ENCODE results near the gene NFIX. TPM values are rescaled to one million over a fixed set of nuclear protein-coding genes. Genes with fewer than 3 reads are reported as not detected.
A peak's percentile ranks its signal among the peaks of the same experiment; 100 is the strongest.

Gene NFIX
- total RNA-seq, 1 donor, result 1.9 TPM

- peaks cover 52% of the 10 kb centered on the region for H3K4me1 ChIP-seq (ENCODE audit: insufficient read depth, low read length)
- H3K4me3 ChIP-seq (ENCODE audit: low read length), result peak overlapping the region; percentile 62
- H3K27me3 ChIP-seq (ENCODE audit: insufficient read depth, low read length), result no peaks in the 10 kb centered on the region
- no peaks in the 10 kb centered on the region for H3K9me3 ChIP-seq (ENCODE audit: low read depth, low read length)
Measured at GRCh38 chr19:13117176-13117771, 122.0 kb downstream of the NFIX start.

DNA sequence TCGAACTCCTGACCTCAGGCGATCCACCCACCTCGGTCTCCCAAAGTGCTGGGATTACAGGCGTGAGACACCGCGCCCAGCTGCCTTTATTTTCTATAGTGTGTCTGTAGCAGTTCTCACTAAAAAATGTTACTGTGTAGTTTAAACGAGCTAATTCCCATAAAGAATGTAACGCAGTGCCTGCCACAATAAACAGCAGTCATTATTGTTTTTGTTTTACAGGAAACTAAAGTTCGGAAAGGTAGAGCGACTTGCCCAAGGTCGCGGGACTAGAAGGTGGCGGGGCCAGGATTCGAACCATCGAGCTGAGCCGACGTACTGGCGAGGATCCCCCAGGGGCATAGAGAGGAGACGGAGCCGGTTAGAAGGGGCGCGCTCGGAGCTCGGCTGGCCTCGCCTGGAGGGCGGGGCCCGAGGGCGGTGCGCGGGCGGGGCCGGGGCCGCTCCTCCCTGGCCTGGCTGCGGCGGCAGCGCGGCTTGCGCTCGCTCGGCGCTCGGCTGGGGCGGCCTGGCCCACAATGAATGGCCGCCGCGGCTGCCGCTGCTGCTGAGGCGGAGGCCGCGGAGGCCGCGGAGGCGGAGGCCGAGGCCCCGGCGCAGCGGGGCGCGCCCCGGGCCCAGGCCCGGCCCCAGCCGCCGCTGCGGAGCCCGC lies 122.6 kb downstream of the NFIX start, which contains the start of gene NACC1:
NACC1 (plus strand) TSS at position 493 of the 652 bp plus-strand sequence. CDS start 16,944 bp downstream, outside the sequence.
- Histone ChIP-seq H3K4me3 (ENCODE audit: low read length) (peak within 1 kb of the TSS; percentile 68), H3K27me3 (ENCODE audit: insufficient read depth, low read length) (no peaks in the 10 kb centered on the region), H3K9me3 (ENCODE audit: low read depth, low read length) (no peaks in the 10 kb centered on the region), H3K4me1 (ENCODE audit: insufficient read depth, low read length) (peaks cover 52% of the 10 kb centered on the region)

DNA sequence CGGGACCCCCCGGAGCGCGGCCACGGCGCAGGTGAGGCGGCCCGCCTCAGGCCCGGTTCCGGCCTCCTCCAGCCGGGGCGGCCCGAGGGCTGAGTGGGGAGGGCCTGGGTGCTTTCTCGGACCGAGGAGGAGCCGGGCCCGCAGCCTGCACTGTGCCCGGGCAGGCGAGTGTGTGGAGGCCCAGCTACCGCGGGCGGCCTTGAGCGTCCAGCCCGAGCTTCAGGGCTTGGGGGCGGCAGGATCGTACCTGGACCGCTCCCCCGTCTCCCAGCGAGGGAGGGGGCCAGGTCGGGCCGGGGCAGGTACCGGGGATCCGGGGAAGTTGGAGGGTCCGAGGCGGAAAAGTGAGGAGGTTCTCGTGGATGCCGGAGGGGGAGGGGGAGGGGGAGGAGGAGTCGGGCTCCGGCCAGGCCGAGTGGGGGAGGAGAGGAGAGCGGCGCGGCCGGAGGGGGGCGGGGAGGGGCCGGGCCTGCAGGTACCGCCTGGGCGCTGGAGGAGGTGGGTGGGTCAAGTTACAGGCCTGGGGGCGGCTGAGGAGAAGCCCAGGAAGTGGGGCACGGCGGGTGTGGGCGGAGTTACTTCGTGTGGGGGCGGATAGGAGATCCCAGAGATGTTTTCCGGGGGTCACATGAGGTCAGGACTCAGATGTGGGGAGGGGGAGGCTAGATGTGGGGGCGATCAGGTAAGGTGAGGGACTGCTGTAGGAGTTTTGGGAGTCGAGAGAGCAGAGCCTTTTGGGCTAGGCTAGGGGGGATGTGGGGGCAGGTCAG lies 123.3 kb downstream of the NFIX start:
- Histone ChIP-seq H3K27me3 (ENCODE audit: insufficient read depth, low read length) (no peaks in the 10 kb centered on the region), H3K4me3 (ENCODE audit: low read length) (peak overlapping the region; percentile 68), H3K4me1 (ENCODE audit: insufficient read depth, low read length) (peaks cover 52% of the 10 kb centered on the region), H3K9me3 (ENCODE audit: low read depth, low read length) (no peaks in the 10 kb centered on the region)

DNA sequence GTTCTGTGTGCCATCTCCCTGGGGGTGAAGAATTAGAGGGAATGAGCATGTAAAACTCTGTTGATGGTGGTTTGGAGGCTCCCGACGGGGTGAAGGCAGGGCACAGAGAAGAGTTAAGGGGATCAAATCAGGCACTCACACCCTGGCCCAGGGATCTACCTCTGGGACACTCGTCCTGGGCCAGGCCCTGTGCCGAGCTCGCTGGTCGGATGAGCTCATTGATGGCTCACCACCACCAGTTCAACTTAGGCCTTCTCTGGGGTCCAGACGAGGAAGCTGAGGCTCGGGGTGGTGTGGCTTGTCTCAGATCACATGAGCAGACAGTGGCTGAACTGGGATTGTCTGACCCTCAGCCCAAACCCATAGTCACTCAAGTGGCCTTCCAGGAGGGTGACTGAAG lies 124.4 kb downstream of the NFIX start:
- peaks cover 52% of the 10 kb centered on the region for H3K4me1 ChIP-seq (ENCODE audit: insufficient read depth, low read length)
- no peak overlapping the region for H3K4me3 ChIP-seq (ENCODE audit: low read length)

GRCh38 chr19:13120031-13120430 lies 124.8 kb downstream of the NFIX start:
- Histone ChIP-seq H3K27me3 (ENCODE audit: insufficient read depth, low read length) (no peaks in the 10 kb centered on the region), H3K4me1 (ENCODE audit: insufficient read depth, low read length) (peaks cover 52% of the 10 kb centered on the region), H3K4me3 (ENCODE audit: low read length) (no peak overlapping the region), H3K9me3 (ENCODE audit: low read depth, low read length) (no peaks in the 10 kb centered on the region)

More for the DNA sequence above, 124.4 kb downstream of the NFIX start:
- Histone ChIP-seq H3K27me3 (ENCODE audit: insufficient read depth, low read length) (no peaks in the 10 kb centered on the region), H3K9me3 (ENCODE audit: low read depth, low read length) (no peaks in the 10 kb centered on the region)

DNA sequence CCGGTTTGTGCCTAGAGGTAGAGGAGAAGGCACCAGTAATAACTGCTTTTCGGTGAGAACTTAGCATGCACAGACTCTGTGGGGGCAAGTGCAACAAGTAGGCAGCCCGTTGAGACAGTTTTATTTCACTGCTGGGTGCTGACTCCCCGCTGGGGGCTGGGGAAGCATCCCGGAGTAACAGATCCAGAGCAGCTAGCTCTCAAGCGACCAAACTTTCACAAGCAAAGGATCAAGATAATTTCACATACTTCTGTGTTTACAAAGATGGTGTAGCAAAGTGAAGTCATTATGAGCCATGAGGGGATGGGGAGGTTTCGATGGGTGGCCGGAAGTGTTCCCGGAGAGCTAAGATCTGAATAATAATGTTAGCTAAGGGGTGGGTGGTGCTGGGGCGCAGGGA lies 125.5 kb downstream of the NFIX start:
- Histone ChIP-seq H3K27me3 (ENCODE audit: insufficient read depth, low read length) (no peaks in the 10 kb centered on the region), H3K4me3 (ENCODE audit: low read length) (no peak overlapping the region), H3K9me3 (ENCODE audit: low read depth, low read length) (no peaks in the 10 kb centered on the region), H3K4me1 (ENCODE audit: insufficient read depth, low read length) (peaks cover 47% of the 10 kb centered on the region)

DNA sequence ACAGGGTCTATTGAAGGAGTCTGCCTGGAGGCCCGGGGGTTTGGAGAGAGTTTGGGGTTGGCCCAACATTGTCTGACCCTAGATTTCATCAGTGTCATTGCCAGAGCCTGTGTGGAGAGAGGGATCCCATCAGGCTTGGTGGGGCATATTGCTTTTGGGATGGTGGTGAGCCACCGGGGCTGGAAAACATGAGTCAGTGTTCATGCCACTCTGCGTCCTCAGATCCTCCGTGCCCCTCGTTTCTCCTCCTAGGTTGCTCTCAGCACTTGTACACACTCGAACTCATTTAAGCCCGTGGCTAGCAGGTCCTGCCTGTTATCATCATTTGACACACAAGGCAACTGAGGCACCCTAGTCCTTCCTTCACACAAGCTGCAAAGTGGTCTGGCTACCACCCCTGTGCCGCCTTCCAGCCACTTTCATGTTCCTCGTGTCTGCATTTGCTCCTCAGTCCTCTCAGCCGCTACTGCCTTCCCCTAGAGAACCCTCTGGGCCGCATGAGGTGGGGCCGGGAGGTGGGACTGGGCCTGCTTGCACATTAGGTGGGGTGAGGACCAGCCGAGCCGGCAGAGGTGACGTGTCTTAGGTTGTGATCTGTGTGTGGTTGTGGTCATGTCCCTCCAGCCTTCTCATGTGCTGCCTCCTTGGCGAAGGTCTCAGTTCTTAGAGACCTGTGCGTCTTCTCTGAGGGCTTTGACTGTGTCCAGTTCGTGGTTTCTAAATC lies 126.4 kb downstream of the NFIX start:
- H3K4me3 ChIP-seq (ENCODE audit: low read length), result no peak overlapping the region
- H3K27me3 ChIP-seq (ENCODE audit: insufficient read depth, low read length), result no peaks in the 10 kb centered on the region
- H3K9me3 ChIP-seq (ENCODE audit: low read depth, low read length), result no peaks in the 10 kb centered on the region
- peaks cover 43% of the 10 kb centered on the region for H3K4me1 ChIP-seq (ENCODE audit: insufficient read depth, low read length)

- H3K4me1 ChIP-seq (ENCODE audit: insufficient read depth, low read length), result peaks cover 36% of the 10 kb centered on the region
- no peaks in the 10 kb centered on the region for H3K27me3 ChIP-seq (ENCODE audit: insufficient read depth, low read length)
- H3K9me3 ChIP-seq (ENCODE audit: low read depth, low read length), result no peaks in the 10 kb centered on the region
- H3K4me3 ChIP-seq (ENCODE audit: low read length), result no peak overlapping the region
Measured at GRCh38 chr19:13122275-13122878, 127.1 kb downstream of the NFIX start.

DNA sequence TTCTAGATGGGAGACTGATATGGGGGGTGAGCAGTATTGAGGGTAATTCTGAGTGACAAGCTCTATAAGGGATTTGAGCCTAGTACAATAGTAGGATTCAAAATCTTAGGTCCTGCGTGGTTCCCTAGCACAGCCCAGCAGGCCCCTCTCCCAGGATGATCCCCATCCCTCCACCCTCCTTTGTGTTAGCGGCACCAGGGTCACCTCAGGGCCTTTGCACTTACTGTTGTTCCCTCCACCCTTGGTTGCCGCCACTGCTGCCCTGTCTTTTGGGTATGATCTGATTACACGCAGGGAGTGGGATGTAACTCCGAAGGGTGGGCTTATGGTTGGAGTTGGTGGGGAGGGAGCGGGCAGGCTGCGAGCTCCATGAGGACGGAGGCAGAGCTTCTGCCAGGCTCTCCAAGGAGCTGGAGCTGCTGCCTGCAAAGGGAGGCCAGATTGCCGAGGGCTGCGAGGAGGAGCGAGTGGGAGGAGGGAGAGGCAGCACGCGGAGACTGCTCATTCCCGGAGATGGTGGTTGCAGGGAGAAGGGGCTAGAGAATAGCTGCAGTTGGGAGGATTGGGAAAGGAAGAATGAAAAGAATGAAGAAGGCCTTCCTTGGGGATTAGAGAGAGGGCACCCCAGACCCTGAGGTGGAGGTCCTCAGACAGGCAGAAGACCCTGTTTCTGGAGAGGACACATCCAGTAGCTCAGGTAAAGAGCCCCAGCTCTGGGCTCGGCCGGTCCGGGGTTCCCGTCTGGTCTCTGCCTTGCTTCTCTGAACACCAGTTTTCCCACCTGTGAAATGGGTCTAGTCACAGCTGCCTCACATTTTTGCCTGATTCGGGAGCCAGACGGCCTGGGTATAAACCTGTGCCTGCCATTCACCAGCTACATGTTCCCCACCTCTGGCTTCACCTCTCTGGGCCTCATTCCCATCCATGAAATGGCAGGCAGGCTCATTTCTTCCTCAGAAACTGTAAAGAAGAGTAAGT lies 128.0 kb downstream of the NFIX start:
- Histone ChIP-seq H3K4me3 (ENCODE audit: low read length) (no peak overlapping the region), H3K9me3 (ENCODE audit: low read depth, low read length) (no peaks in the 10 kb centered on the region), H3K27me3 (ENCODE audit: insufficient read depth, low read length) (no peaks in the 10 kb centered on the region), H3K4me1 (ENCODE audit: insufficient read depth, low read length) (peaks cover 31% of the 10 kb centered on the region)

- Histone ChIP-seq H3K4me3 (ENCODE audit: low read length) (no peak overlapping the region), H3K4me1 (ENCODE audit: insufficient read depth, low read length) (peaks cover 4% of the 10 kb centered on the region), H3K27me3 (ENCODE audit: insufficient read depth, low read length) (no peaks in the 10 kb centered on the region), H3K9me3 (ENCODE audit: low read depth, low read length) (no peaks in the 10 kb centered on the region)
Measured at GRCh38 chr19:13127051-13127450, 131.8 kb downstream of the NFIX start.

- Histone ChIP-seq H3K4me3 (ENCODE audit: low read length) (no peak overlapping the region), H3K9me3 (ENCODE audit: low read depth, low read length) (no peaks in the 10 kb centered on the region), H3K4me1 (ENCODE audit: insufficient read depth, low read length) (peaks cover 13% of the 10 kb centered on the region), H3K27me3 (ENCODE audit: insufficient read depth, low read length) (no peaks in the 10 kb centered on the region)
Measured at GRCh38 chr19:13127811-13128575, 132.7 kb downstream of the NFIX start.

DNA sequence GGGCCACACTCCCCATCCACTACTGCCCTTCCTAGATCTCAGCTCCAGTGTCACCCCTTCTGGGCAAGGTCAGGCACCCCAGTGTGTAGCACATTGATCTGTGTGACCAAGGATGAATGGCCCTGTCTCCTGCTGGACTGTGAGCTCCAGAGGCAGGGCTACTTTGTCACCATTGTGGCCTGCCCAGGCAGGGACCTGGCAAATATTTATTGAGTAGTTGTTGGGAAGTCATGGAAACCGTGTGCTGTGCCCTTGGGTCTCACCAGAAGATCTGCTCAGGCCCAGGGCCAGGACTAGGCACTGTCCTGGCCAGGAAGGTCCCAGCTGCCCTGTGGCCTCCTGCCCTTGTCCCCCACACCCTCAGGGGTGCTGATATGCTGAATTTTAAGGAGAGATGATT lies 133.3 kb downstream of the NFIX start:
- no peaks in the 10 kb centered on the region for H3K9me3 ChIP-seq (ENCODE audit: low read depth, low read length)
- peaks cover 19% of the 10 kb centered on the region for H3K4me1 ChIP-seq (ENCODE audit: insufficient read depth, low read length)
- no peaks in the 10 kb centered on the region for H3K27me3 ChIP-seq (ENCODE audit: insufficient read depth, low read length)
- no peak overlapping the region for H3K4me3 ChIP-seq (ENCODE audit: low read length)

DNA sequence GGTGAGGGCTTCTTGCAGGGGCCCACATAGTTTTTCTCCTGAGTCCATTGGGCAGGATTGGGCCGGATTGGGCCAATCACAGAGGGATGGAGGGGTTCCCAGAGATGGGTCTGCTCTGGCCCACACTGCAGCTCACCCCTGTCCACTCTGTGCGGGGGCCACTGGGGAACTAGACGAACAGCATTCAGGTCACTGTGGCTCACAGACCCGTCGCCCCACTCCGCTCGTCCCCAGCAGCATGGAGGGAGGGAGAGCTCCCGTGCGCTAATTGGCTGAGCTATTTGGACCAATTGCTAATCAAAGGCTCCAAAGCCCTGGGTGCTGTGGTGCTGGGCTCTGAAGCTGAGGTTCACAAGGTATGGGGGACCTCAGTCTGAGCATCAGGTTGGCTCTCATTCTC lies 134.1 kb downstream of the NFIX start:
- Histone ChIP-seq H3K27me3 (ENCODE audit: insufficient read depth, low read length) (no peaks in the 10 kb centered on the region), H3K9me3 (ENCODE audit: low read depth, low read length) (no peaks in the 10 kb centered on the region), H3K4me1 (ENCODE audit: insufficient read depth, low read length) (peaks cover 22% of the 10 kb centered on the region)

More for the DNA sequence above, 134.1 kb downstream of the NFIX start:
- H3K4me3 ChIP-seq (ENCODE audit: low read length), result no peak overlapping the region

Data from mononuclear cell (primary cell).